IPS DF 19.7 (cell line): ENCODE data around the gene SSC5D.

ENCODE experiments used
- DNase-seq: peaks from one replicate; pipeline ENCODE4 v3.0.0-alpha.2; 2013; ENCODE audit warnings: low read depth, low spot score

Gene SSC5D

GRCh38 chr19:55536951-55537740 is 48.9 kb downstream of the SSC5D start, which contains the start of gene SBK2:
TSS of gene SBK2 (minus strand) at chr19:55537133. CDS start at chr19:55536294, 839 bp downstream.
- DNase-seq: no peak

DNA sequence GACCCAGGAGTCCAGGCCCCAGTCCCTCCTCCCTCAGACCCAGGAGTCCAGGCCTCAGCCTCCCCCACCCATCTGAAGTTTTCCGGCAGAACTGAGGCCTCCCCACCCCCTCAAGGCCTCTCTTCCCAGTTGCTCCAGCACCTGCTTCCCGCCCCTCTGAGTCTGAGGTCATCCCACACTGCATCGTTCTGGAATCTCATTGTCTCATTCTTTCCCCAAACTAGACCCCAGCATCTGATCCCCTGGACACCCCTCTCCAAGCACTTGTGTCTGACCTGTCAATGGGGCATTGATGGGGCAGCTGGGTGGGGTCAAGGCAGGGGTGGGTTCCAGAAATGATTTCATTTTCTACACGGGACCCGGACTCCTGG is 49.5 kb downstream of the SSC5D start:
- DNase-seq: no peak

GRCh38 chr19:55538132-55538531 is 49.9 kb downstream of the SSC5D start:
- DNase-seq: no peak

GRCh38 chr19:55539090-55539984 is 51.1 kb downstream of the SSC5D start:
- no peak for DNase-seq

- no peak for DNase-seq
Observed at GRCh38 chr19:55540619-55541018, 52.4 kb downstream of the SSC5D start.

GRCh38 chr19:55541091-55541490 is 52.9 kb downstream of the SSC5D start:
- no peak for DNase-seq

DNA sequence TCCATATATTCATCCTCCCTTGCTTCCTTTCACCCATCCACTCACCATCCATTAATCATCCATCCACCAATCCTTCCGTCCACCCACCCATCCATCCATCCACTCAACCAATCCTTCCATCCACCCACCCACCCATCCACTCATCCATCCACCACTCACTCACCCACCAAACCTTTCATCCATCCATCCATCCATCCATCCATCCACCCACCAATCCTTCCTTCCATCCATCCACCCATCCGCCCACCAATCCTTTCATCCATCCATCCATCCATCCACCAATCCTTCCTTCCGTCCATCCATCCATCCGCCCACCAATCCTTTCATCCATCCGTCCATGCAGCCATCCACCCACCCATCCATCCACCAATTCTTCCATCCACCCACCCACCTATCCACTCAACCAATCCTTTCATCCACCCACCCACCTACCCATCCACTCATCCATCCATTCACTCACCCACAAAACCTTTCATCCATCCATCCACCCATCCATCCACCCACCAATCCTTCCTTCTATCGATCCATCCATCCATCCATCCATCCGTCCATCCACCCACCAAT is 54.1 kb downstream of the SSC5D start:
- no peak for DNase-seq

GRCh38 chr19:55543567-55543966 is 55.3 kb downstream of the SSC5D start:
- no peak for DNase-seq

DNA sequence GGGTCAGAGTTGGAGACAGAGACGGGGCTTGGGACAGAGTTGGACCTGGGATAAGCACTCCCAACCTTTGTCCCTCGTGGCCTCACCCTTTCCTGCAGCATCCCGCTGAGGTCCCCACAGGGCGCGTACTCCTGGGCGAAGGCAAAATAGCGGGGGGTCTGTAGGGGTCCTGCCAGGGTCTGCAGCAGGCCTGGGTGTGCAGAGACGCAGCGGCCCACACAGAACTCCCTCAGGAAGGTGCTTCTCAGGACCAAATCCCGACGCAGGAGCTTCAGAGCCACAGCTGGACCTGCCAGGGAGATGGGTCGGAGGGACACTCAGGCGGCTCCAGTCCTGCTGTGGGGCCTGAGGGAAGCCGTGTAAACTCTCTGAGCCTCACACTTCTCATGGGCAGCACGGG is 55.8 kb downstream of the SSC5D start:
- no peak for DNase-seq

- no peak for DNase-seq
Observed at GRCh38 chr19:55544776-55545439, 56.7 kb downstream of the SSC5D start.

- DNase-seq: no peak
Observed at GRCh38 chr19:55545443-55545842, 57.2 kb downstream of the SSC5D start, which contains the start of gene SBK3. TSS of gene SBK3 (minus strand) at chr19:55545543. CDS start at chr19:55545543, 0 bp downstream.

GRCh38 chr19:55546011-55546410 is 57.8 kb downstream of the SSC5D start:
- no peak for DNase-seq

GRCh38 chr19:55546822-55547614 is 58.8 kb downstream of the SSC5D start:
- no peak for DNase-seq

GRCh38 chr19:55549500-55550320 is 61.5 kb downstream of the SSC5D start:
- DNase-seq: peak; percentile 48

GRCh38 chr19:55550321-55550650 is 62.0 kb downstream of the SSC5D start:
- DNase-seq: no peak

GRCh38 chr19:55552206-55552605 is 64.0 kb downstream of the SSC5D start:
- no peak for DNase-seq

DNA sequence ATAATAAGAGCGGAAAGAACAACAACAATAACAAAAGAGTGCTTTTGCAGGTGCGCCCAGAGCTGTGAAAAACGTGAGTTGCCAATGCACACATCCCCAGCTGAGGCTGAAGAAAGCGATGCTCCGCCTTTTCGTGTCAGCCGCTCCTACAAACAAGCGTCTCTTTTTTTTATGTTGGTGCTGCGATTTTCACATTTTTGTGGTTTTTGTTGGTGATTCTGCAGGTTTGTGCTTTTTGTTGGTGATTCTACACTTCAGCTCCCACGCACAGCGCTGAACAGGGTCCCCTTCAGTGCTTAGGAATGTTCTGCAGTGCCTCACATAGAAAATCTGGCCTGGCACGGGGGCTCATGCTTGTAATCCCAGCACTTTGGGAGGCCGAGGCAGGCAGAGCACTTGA is 64.4 kb downstream of the SSC5D start:
- no peak for DNase-seq

DNA sequence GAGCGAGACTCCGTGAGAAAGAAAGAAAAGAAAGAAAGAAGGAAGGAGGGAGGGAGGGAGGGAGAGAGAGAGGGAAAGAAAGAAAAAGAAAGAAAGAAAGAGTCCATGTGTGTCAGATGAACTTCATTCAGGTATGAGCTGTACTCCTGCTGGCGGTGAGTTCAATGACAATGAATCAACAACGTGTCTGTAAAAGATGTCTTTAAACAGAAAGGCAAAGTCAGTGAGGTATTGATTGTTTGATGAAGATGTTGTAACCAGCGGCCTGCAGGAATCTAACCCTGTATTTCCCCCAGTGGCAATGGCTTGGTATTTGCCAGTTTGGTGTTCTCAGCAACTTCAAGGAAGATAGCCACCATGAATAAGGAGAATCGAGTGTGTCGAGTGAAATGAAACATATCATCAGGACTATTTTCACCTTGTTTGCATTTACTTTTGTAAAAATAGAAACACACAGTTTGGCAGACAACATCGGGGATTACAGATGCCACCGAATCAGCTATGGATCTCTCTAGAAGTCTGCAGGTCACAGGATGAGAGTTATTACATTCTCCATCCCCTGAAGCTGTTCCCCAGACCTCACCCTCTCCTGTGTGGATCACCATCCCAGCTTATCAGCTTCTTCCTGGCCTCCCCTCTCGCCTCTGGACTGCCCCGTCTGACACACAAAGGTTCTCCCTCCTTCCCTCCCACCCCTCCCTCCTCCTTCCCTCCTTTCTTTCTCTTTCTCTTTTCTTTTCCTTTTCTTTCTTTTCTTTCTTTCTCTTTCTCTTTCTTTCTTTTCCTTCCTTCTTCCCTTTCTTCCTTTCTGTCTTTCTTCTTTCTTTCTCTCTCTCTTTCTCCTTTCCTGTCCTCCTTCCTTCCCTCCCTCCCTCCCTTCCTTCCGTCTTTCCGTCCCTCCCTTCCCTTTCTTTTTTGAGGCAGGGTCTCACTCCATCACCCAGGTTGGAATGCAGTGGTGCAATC is 65.3 kb downstream of the SSC5D start:
- DNase-seq: no peak

DNA sequence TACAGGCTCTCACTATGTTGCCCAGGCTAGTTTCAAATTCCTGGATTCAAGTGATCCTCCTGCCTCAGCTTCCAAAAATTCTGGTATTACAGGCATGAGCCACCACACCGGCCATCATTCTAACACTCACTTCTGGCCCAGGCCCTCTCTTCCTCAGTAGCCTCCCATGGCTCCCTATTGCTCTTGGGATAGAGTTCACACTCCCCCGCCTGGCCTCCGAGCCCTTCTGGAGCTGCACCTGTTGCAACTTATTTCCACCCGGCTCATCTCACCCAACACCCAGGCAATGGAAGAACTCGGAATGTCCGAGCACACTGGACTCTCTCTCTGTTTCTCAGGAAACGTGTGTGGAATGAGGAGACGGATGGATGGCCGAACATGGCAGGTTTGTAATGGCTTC is 66.1 kb downstream of the SSC5D start:
- DNase-seq: no peak
